Ureter (tissue), 1 donor: ENCODE measurements around the gene HEPN1. TPM values are rescaled to one million over a fixed set of nuclear protein-coding genes. Genes with fewer than 3 reads are reported as not detected.
A peak's percentile ranks its signal among the peaks of the same experiment; 100 is the strongest.
"Not testable (repeated sequence)": the region's sequence is repeated elsewhere in the genome, so short reads cannot be mapped to it uniquely, and the experiment has no call there.

Source experiments
- DNase-seq: peaks from one replicate; pipeline ENCODE4 v3.0.0-alpha.2; 2020; ENCODE audit warnings: low spot score
- total RNA-seq: library from RNA; stranded (reverse); gene quantifications from one replicate; pipeline ENCODE4 v1.2.4, GENCODE V29; 2023
- donor health status: DM: yes; HTN: yes; CAD: no.

The HEPN1 gene
- total RNA-seq, 1 donor from 2014 or later = not detected

DNA sequence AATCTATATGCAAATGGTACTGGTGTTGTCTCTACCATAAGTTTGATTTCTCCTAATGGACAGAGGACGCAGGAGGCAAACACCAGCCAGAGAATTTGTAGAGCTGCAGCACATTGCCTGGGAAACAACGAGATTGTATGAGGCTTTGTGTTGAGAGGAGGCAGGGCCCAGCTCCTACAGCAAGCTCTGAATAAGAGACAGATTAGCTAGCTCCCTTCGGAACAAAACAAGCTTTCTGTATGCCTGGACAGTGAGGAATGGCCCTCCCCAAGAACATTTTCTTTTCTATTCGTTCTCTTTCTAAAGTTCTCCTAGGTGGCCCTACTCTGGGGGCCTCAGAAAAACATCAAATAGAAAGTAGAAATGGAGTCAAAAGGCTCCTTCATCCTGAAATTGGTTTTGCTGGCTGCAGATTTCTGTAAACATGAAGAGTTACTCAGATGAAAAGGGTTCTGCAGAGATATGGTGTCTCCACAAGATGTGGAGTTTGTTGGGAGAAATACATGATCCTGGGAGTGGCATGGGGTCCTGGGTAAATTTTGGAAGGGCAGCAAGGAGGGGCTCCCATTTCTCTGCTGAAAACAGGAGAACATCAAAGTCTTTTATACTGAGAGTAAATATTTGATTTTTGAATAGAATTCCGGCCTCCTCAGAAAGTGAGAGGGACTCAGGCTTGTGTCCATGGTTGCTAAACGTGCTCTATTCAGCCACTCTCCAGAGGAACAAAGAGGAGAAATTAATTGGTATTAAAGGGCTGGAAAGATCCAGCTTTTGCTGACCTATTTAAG, 23.6 kb downstream of the HEPN1 start:
- DNase-seq = no peak

DNA sequence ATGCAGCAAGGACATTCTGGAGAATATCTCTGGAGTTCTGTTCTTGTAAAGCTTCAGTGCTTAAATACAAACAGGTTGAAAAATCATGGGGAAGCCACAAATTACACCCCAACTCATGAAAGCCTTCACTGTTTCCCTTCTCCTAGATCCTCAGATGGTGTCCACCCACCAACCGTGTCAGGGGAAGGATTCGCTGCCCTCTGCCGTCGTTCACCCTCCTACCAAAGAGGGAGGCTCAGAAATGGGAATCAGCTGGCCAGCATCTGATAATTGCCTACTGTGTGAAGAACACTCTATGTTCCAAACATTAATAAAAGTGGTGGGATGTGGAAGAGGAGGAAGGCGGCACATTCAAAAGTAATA, 24.2 kb downstream of the HEPN1 start:
- no peak for DNase-seq

DNA sequence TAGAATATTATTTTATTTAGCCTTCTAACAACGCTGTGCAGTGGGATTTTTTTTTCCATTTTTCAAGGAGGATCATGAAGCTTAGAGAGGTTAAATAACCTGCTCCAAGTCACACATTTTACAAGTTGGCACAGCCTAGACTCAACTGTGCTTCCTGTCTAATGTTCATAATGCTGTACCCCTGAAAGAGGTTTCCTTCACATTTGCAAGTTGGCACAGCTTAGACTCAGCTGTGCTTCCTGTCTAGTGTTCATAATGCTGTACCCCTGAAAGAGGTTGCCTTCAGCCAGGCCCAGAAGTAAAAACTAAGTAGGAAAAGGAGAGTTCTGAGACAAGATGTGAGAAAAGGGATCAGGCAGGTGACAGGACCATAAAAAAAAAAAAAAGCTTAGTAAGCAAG, 24.7 kb downstream of the HEPN1 start:
- DNase-seq = no peak

DNA sequence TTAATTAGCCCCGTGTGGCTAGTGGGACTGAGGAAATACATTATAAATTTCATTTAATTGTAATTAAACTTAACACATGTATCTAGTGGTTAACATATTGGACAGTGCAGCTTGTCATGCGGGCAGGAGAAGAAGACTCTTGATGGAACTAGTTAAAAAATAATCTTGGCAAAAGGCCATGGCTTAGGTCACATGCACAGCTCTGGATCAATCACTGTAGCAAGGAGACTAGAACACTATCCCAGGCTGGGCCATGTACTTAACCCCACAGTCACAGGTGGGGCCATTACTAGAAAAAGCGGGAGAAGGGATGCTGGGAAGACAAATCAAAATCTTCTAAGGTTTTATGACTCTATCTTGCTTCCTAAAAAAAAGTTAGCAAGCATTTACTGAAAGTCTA, 25.5 kb downstream of the HEPN1 start:
- DNase-seq = no peak

DNA sequence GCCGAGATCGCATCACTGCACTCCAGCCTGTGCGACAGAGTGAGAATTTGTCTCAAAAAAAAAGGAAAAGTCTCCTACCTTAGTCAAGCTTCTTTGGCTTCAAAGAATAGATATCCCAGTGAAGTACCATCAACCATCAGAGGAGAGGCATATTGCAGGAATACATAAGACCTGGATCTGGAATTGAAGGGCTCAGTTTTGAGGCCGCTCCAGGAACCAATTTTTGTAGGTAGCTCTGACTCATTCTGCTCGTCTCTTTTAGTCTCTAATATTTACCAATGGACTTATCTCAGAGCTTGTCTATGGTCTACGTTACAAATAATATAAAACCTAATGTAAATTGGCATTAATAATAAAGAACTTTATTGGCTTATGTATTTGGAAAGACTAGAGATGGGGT, 26.8 kb downstream of the HEPN1 start:
- no peak for DNase-seq

DNA sequence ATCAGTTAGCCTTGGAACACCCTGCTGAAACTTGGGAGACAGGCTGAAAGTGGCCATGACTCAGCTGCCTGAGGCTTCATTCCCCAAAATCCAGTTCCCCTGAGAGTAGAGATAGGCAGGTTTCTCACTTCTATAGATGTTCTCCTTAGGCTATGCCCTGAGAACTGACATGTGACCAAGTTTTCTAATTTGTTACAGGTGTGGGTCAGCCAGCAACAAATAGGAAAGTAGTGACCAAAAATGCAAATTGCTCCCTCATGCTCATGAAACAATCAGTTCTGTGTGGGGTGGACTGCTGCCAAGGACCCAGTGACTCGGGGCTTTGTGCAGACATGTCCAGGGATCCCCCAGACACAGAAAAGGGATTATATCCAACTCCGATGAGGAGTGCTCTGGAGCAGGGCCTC, 27.7 kb downstream of the HEPN1 start:
- DNase-seq = no peak

DNA sequence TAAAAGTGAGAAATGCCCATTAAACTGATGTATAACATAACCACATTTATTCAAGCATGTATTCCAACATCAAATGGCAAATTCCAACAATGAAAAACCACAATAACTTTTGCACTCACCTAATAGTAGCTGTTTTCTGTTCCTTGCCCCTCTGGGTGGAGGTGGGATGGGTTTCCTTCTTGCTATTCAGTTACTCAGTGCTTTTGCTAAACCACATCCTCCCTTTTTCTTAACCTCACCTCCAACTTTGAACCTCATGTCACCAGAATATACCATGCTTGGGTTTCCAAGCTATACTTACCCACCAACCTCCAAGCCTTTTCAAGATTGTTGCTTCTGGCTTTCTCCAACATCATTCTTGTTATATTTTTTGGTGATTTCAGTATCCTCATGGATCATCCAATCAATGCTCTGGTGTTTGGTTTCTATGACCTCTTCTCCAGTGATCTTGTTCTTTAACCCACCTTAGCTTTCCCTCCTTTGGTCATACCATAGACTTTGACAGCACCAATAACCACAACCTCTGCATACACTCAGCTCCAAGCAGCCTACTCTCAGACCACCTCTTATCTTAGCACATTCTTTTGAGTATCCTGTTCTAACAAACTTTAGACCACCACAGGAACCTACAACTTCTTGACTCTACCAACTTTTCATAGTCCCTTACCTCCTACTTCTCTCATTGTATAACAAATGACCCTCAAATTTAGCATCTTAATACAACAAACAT, 31.7 kb downstream of the HEPN1 start:
- no peak for DNase-seq

DNA sequence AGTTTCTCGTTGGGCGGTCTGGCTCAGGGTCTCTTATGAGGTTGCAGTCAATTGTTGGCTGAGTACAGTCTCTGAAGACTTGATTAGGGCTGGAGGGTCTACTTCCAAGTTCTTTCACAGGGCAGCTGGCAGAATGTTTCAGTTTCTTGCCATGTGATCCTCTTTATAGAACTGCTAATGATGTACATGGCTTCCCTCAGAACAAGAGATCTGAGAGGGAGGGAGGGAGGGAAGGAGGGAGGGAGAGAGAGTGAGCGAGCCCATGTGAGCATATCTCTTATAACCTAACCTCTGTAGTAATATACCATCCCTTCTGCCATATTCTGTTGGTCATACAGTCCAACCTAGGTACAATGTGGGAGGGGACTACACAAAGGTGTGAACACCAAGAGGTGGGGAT, 32.3 kb downstream of the HEPN1 start:
- no peak for DNase-seq

DNA sequence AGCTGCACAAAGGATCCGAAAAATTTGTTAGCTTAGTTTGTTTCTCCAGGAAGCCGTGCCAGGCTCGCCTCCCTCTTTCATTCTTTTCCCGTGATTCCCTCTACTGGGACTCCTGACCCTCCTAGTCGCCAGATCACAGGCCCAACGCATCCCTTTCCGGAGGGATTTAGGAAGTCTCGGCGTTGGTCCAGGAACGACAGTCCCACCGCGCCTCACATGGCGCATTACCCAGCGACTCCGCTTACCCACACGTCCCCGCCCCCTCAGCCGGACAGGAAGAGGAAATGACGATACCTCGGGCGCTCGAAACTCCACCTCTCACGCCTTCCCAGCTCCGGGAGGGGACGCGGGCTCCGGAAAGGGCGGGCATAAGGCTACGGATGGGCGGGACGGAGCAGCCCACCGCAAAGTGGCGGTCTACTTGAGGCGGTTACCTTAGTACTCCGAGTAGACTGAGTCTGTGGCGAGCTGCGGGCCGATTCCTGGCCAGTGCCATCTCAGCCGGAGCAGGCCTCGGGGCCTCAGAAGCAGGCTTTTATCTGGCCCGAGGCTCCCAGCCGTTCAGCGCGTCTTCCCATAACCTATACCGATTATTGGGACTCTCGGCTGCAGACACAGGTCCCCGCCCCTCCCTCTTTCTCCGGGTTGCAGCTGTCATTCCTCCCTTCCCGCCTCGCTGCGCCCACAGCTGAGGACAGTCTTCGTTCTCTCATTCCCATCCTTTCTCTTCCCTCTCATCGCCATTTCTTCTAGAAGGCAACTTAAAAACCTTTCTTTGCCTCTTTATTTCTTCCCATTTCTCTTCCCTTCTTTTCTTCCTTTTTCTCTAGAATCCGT, 34.9 kb downstream of the HEPN1 start, which contains the start of gene CCDC15:
Gene CCDC15 (plus strand): TSS at position 450 of the 837 bp plus-strand sequence. CDS start 531 bp downstream, outside the sequence.
- peak; percentile 98 for DNase-seq

DNA sequence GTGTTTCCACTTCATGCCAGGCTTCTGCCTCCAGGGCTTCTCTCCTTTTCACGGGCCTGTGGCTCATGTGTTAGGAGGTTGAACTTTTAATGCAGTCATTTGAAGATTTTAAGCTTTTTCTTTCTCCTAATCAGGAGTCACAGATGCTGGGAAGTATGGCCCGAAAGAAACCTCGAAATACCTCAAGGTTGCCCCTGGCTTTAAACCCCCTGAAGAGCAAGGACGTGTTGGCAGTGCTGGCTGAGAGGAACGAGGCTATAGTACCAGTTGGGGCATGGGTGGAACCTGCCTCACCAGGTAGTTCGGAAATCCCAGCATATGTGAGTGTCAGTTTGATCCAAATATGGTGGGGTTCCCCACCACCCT, 35.5 kb downstream of the HEPN1 start:
- DNase-seq = no peak

DNA sequence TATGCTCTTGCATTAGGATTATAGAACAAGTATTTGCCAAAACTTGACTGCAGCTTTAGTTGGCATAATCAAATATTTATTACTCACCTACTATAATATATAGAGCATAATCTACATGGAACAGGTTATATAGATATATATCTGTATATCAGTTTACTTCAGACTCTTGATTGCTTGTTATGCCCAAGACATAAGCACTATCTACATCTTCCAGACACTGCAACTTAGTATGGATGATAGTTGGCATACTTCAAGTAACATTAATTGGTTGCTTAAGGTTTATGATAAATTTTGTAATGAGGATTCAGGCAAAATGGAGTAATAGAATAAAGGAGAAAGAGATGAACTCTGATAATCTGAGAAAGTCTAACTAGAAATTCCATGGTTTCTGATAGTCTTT, 36.0 kb downstream of the HEPN1 start:
- DNase-seq = no peak

DNA sequence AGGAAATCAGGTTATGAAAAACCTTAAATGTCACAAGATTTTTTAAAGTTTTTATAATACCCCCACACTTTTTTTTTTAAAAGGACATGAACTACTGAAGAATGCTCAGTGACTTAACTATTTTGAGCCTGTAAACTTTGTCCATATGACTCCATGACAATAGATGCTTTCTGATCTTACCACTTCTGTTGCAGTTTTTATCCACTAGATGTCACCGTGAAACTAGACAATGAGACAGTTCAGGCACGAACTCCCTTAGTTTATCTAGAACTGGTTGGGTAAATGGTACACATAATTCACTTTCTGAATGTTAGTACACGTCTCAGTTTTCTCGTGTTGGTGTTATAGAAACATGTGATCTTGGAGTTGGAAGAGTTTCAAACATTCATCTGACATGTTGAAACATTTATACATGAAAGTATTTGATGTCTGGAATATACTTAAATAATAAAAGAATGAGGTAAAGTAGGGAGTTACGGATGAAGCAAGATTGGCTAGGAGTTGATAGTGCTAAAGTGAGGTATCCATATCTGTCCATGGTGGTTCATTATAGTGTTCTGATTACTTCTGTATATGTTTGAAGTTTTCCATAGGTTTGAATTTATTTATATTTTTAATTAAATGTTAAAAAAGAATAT, 43.0 kb downstream of the HEPN1 start:
- DNase-seq = no peak

DNA sequence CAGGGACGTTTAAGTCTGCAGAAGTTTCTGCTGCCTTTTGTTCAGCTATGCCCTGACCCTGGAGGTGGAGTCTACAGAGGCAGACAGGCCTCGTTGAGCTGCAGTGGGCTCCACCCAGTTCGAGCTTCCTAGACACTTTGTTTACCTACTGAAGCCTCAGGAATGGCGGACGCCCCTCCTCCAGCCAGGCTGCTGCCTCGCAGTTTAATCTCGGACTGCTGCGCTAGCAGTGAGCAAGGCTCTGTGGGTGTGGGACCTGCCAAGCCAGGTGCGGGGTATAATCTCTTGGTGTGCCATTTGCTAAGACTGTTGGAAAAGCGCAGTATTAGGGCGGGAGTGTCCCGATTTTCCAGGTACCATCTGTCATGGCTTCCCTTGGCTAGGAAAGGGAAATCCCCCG, 49.1 kb downstream of the HEPN1 start:
- not testable (repeated sequence) for DNase-seq

Other genes starting within 250 kb of the HEPN1 start
- 38.8 TPM for gene SIAE, start 245.5 kb upstream of the HEPN1 start, total RNA-seq
- gene SPA17, start 245.3 kb upstream of the HEPN1 start, total RNA-seq = 6.3 TPM
- gene NRGN, start 179.3 kb upstream of the HEPN1 start, total RNA-seq = 6.1 TPM
- 215 TPM for gene VSIG2, start 167.0 kb upstream of the HEPN1 start, total RNA-seq
- gene ESAM, start 157.0 kb upstream of the HEPN1 start, total RNA-seq = 34.4 TPM
- 17.9 TPM for gene MSANTD2, start 118.8 kb upstream of the HEPN1 start, total RNA-seq
- 27.4 TPM for gene ROBO3, start 53.8 kb upstream of the HEPN1 start, total RNA-seq
- gene ROBO4, start 21.4 kb upstream of the HEPN1 start, total RNA-seq = 16.8 TPM
- 0.68 TPM for gene HEPACAM, start 16.8 kb downstream of the HEPN1 start, total RNA-seq
- 2.2 TPM for gene CCDC15, start 35.0 kb downstream of the HEPN1 start, total RNA-seq
- gene SLC37A2, start 144.1 kb downstream of the HEPN1 start, total RNA-seq = 46.5 TPM
- 33.8 TPM for gene TMEM218, start 192.4 kb downstream of the HEPN1 start, total RNA-seq
- gene PKNOX2, start 245.5 kb downstream of the HEPN1 start, total RNA-seq = 7.3 TPM